Measurements from ENCODE around the gene WDR59.
"Not testable (repeated sequence)": the region's sequence is repeated elsewhere in the genome, so short reads cannot be mapped to it uniquely, and the experiment has no call there.

DNA sequence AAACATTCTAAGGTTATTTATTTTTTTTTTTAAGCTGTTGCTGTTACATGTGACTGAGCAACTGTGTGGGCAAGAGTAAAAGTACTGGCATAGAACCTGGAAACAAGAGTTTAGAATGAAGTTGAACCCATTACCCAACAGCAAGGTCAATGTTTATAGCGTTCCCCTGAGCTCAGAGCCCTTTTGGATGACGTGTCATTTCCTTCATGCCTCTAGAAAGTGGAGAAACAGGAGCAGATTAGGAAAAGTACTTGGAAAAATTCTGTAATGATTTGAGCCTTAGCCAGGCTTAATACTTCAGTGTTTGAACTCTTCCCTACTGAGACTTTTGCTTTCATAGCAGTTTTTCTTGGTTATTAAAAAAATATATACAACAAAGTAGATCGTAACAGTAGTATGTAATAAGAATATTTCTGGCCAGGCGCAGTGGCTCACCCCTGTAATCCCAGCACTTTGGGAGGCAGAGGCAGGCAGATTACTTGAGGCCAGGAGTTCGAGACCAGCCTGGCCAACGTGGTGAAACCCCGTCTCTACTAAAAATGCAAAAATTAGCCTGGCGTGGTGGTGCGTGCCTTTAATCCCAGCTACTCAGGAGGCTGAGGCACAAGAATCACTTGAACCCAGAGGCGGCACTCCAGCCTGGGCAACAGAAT, 41.4 kb upstream of the WDR59 start:
- not testable (repeated sequence) for TF ChIP-seq POLR2AphosphoS5, TAF1 (IDR thresholded peaks at IDR 0.05; ENCODE audit: low read depth, low read length)
